ENCODE data around the gene IQCH. TPM values are rescaled to one million over a fixed set of nuclear protein-coding genes. Genes with fewer than 3 reads are reported as not detected.

Gene IQCH
- polyA plus RNA-seq, 1 of the 3 experiments (the other 2 are of a cell fraction): 0.81 TPM

DNA sequence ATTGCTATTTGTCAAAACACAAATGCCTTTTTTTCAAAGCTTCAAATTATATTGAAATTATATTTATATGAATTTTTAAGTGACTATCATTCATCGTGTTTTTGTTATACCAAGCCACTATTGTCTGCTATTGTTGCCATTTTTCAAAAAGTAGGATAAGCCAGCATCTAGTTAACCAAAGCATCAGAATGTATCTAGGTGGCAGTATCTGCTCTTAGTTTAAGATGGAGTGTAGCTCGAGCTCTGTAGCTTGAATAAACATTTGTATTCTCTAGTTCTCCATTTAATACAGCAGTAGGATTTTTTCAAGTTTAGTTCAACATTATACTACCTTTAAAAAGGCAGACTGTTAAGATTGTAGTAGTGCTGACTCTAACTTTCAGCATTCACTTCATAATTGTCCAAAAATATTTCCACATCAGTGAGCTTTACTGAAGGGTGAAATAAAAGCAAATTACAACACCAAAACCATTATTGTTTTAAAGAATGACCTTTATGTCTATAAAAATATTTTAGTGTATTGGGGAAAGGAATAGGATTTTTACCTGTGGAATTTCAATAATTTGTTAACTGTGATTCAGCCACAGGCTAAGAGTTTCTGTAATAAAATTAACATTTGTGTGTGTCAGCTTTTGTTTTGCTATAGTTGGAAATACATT is 246.7 kb downstream of the IQCH start:
- H3K9ac ChIP-seq: no peak overlapping the region
- H4K20me1 ChIP-seq (ENCODE audit: insufficient read depth): no peaks in the 10 kb centered on the region
- no peaks in the 10 kb centered on the region for H3K27me3 ChIP-seq (ENCODE audit: insufficient read depth)
- H3K9me3 ChIP-seq: no peaks in the 10 kb centered on the region
- 18% methylated on average over 2 of the region's 2 CpGs for WGBS (ENCODE audit: low lambda C conversion rate)
- no peaks in the 10 kb centered on the region for H3K36me3 ChIP-seq (replicated peaks in 1 of 2; ENCODE audit: control insufficient read depth in 1 of 2, insufficient read depth in 2 of 2, low read length in 1 of 2)
- ChIA-PET POLR2A (interaction anchor here (0.8 kb wide), 1 partner anchor 19 kb away, joined by 3 read pairs; no protein-coding TSS in a partner anchor), CTCF (interaction anchor here (0.6 to 2.8 kb wide), 16 partner anchors 11 to 555 kb away, joined by 3 to 19 read pairs (median 5); no protein-coding TSS in a partner anchor)
- H3K4me2 ChIP-seq: no peak overlapping the region
- peak overlapping the region; percentile 71; the same call in 1 of the 2 replicates for H2AFZ ChIP-seq (ENCODE audit: low read depth)
- H3K27ac ChIP-seq (ENCODE audit: low read depth in 2 of 2, low read length in 1 of 2): no peak overlapping the region
- H3K4me1 ChIP-seq (ENCODE audit: control insufficient read depth in 1 of 2, insufficient read depth in 2 of 2, low read depth in 1 of 2, low read length in 1 of 2): peaks cover 0 to 3% of the 10 kb centered on the region in 2 experiments; a peak in 2 of 4 replicates
- H3F3A ChIP-seq (replicated peaks; ENCODE audit: insufficient read depth): peaks cover 4% of the 10 kb centered on the region
- no peaks in the 10 kb centered on the region for H3K9me2 ChIP-seq
- H3K79me2 ChIP-seq (ENCODE audit: insufficient read depth): no peaks in the 10 kb centered on the region
- TF ChIP-seq, protein P1, sequence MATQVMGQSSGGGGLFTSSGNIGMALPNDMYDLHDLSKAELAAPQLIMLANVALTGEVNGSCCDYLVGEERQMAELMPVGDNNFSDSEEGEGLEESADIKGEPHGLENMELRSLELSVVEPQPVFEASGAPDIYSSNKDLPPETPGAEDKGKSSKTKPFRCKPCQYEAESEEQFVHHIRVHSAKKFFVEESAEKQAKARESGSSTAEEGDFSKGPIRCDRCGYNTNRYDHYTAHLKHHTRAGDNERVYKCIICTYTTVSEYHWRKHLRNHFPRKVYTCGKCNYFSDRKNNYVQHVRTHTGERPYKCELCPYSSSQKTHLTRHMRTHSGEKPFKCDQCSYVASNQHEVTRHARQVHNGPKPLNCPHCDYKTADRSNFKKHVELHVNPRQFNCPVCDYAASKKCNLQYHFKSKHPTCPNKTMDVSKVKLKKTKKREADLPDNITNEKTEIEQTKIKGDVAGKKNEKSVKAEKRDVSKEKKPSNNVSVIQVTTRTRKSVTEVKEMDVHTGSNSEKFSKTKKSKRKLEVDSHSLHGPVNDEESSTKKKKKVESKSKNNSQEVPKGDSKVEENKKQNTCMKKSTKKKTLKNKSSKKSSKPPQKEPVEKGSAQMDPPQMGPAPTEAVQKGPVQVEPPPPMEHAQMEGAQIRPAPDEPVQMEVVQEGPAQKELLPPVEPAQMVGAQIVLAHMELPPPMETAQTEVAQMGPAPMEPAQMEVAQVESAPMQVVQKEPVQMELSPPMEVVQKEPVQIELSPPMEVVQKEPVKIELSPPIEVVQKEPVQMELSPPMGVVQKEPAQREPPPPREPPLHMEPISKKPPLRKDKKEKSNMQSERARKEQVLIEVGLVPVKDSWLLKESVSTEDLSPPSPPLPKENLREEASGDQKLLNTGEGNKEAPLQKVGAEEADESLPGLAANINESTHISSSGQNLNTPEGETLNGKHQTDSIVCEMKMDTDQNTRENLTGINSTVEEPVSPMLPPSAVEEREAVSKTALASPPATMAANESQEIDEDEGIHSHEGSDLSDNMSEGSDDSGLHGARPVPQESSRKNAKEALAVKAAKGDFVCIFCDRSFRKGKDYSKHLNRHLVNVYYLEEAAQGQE (IDR thresholded peaks at IDR 0.05; ENCODE audit: low read depth, low read length): no peak
- TF ChIP-seq, protein P2, sequence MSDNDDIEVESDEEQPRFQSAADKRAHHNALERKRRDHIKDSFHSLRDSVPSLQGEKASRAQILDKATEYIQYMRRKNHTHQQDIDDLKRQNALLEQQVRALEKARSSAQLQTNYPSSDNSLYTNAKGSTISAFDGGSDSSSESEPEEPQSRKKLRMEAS (IDR thresholded peaks at IDR 0.05; ENCODE audit: low read depth): no peak
- TF ChIP-seq RAD21 (IDR thresholded peaks at IDR 0.05; ENCODE audit: low read length): peak; percentile 76
- peak; percentile 46 for TF ChIP-seq SMC3 (IDR thresholded peaks at IDR 0.05; ENCODE audit: low read depth, low read length)
- TF ChIP-seq, protein P3, sequence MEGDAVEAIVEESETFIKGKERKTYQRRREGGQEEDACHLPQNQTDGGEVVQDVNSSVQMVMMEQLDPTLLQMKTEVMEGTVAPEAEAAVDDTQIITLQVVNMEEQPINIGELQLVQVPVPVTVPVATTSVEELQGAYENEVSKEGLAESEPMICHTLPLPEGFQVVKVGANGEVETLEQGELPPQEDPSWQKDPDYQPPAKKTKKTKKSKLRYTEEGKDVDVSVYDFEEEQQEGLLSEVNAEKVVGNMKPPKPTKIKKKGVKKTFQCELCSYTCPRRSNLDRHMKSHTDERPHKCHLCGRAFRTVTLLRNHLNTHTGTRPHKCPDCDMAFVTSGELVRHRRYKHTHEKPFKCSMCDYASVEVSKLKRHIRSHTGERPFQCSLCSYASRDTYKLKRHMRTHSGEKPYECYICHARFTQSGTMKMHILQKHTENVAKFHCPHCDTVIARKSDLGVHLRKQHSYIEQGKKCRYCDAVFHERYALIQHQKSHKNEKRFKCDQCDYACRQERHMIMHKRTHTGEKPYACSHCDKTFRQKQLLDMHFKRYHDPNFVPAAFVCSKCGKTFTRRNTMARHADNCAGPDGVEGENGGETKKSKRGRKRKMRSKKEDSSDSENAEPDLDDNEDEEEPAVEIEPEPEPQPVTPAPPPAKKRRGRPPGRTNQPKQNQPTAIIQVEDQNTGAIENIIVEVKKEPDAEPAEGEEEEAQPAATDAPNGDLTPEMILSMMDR (IDR thresholded peaks at IDR 0.05): peak; percentile 58
- TF ChIP-seq, protein P4, sequence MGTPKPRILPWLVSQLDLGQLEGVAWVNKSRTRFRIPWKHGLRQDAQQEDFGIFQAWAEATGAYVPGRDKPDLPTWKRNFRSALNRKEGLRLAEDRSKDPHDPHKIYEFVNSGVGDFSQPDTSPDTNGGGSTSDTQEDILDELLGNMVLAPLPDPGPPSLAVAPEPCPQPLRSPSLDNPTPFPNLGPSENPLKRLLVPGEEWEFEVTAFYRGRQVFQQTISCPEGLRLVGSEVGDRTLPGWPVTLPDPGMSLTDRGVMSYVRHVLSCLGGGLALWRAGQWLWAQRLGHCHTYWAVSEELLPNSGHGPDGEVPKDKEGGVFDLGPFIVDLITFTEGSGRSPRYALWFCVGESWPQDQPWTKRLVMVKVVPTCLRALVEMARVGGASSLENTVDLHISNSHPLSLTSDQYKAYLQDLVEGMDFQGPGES (IDR thresholded peaks at IDR 0.05; ENCODE audit: low read depth, low read length): no peak
- H3K4me3 ChIP-seq (ENCODE audit: low read depth in 2 of 2, low read length in 1 of 2): no peak overlapping the region
- DNase-seq: peak; percentile 38
